GM18873 (cell line): ENCODE results near the gene TACC2.
"Not testable (repeated sequence)": the region's sequence is repeated elsewhere in the genome, so short reads cannot be mapped to it uniquely, and the experiment has no call there.

ENCODE experiments used
- ATAC-seq: cut with Tn5 transposase; IDR thresholded peaks from one replicate; pipeline ENCODE4 v1.9.1; 2021; ENCODE audit warnings: mild to moderate bottlenecking, moderate library complexity, moderate number of reproducible peaks; ENCODE audit not compliant: unreplicated experiment, low FRiP score

The TACC2 gene

GRCh38 chr10:122022276-122022675, 33.3 kb downstream of the TACC2 start:
- no peak for ATAC-seq

- ATAC-seq, result not testable (repeated sequence)
Observed at GRCh38 chr10:122023257-122023656, 34.3 kb downstream of the TACC2 start.

- ATAC-seq, result no peak
Observed at GRCh38 chr10:122029499-122030199, 40.7 kb downstream of the TACC2 start.

- no peak for ATAC-seq
Observed at GRCh38 chr10:122030200-122030552, 41.2 kb downstream of the TACC2 start.

- no peak for ATAC-seq
Observed at GRCh38 chr10:122033224-122033926, 44.4 kb downstream of the TACC2 start.

- ATAC-seq, result no peak
Observed at GRCh38 chr10:122034149-122034756, 45.3 kb downstream of the TACC2 start.

- no peak for ATAC-seq
Observed at GRCh38 chr10:122040786-122041185, 51.8 kb downstream of the TACC2 start.

- ATAC-seq, result no peak
Observed at GRCh38 chr10:122042836-122043235, 53.9 kb downstream of the TACC2 start.

- no peak for ATAC-seq
Observed at GRCh38 chr10:122044045-122044661, 55.2 kb downstream of the TACC2 start.

GRCh38 chr10:122044713-122045112, 55.8 kb downstream of the TACC2 start:
- ATAC-seq, result no peak

- ATAC-seq, result no peak
Observed at GRCh38 chr10:122045212-122045611, 56.2 kb downstream of the TACC2 start.

- no peak for ATAC-seq
Observed at GRCh38 chr10:122047560-122047959, 58.6 kb downstream of the TACC2 start.

- ATAC-seq, result no peak
Observed at GRCh38 chr10:122049076-122049475, 60.1 kb downstream of the TACC2 start.

GRCh38 chr10:122050311-122050710, 61.3 kb downstream of the TACC2 start:
- ATAC-seq, result no peak

GRCh38 chr10:122050811-122051210, 61.8 kb downstream of the TACC2 start:
- ATAC-seq, result no peak

- ATAC-seq, result no peak
Observed at GRCh38 chr10:122051609-122052385, 62.8 kb downstream of the TACC2 start.

- ATAC-seq, result no peak
Observed at GRCh38 chr10:122052701-122053100, 63.7 kb downstream of the TACC2 start.

- ATAC-seq, result no peak
Observed at GRCh38 chr10:122053314-122053713, 64.4 kb downstream of the TACC2 start.

GRCh38 chr10:122054048-122055025, 65.4 kb downstream of the TACC2 start:
- ATAC-seq, result no peak
